ENCODE measurements around the gene LRRC32. TPM values are rescaled to one million over a fixed set of nuclear protein-coding genes. Genes with fewer than 3 reads are reported as not detected.
"Not testable (repeated sequence)": the region's sequence is repeated elsewhere in the genome, so short reads cannot be mapped to it uniquely, and the experiment has no call there.

LRRC32 gene
- total RNA-seq, 1 donor from 2014 or later: 6.8 TPM

DNA sequence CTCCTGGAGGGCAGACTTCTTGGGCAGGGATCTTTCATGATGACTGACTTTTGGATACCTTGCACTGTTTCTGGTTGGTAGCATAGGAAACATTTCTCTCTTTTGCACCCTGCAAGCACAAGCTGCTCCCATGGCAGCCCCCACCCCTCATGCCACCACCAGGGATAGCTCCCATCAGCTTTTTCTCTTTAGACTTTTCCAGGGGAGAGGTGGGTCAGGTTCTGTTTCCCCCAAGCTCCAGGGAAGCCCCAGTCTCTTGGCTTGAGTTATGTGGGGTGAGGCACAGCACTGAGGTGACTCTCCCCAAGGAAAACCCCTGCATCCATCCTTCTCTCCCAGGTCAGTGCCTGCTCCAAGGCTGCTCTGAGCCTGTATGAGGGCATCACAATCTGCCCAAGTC, 22.5 kb downstream of the LRRC32 start:
- no peak overlapping the region for H3K4me3 ChIP-seq (ENCODE audit: low read depth, low read length)
- H3K36me3 ChIP-seq (ENCODE audit: control insufficient read depth, insufficient read depth, low read length): no peaks in the 10 kb centered on the region
- TF ChIP-seq, protein P1, sequence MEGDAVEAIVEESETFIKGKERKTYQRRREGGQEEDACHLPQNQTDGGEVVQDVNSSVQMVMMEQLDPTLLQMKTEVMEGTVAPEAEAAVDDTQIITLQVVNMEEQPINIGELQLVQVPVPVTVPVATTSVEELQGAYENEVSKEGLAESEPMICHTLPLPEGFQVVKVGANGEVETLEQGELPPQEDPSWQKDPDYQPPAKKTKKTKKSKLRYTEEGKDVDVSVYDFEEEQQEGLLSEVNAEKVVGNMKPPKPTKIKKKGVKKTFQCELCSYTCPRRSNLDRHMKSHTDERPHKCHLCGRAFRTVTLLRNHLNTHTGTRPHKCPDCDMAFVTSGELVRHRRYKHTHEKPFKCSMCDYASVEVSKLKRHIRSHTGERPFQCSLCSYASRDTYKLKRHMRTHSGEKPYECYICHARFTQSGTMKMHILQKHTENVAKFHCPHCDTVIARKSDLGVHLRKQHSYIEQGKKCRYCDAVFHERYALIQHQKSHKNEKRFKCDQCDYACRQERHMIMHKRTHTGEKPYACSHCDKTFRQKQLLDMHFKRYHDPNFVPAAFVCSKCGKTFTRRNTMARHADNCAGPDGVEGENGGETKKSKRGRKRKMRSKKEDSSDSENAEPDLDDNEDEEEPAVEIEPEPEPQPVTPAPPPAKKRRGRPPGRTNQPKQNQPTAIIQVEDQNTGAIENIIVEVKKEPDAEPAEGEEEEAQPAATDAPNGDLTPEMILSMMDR (IDR thresholded peaks at IDR 0.05; ENCODE audit: insufficient read depth, low read length, poor library complexity, severe bottlenecking): no peak
- DNase-seq (ENCODE audit: low read depth): no peak
- peaks cover 11% of the 10 kb centered on the region for H3K27me3 ChIP-seq (ENCODE audit: control insufficient read depth, insufficient read depth, low read length)

DNA sequence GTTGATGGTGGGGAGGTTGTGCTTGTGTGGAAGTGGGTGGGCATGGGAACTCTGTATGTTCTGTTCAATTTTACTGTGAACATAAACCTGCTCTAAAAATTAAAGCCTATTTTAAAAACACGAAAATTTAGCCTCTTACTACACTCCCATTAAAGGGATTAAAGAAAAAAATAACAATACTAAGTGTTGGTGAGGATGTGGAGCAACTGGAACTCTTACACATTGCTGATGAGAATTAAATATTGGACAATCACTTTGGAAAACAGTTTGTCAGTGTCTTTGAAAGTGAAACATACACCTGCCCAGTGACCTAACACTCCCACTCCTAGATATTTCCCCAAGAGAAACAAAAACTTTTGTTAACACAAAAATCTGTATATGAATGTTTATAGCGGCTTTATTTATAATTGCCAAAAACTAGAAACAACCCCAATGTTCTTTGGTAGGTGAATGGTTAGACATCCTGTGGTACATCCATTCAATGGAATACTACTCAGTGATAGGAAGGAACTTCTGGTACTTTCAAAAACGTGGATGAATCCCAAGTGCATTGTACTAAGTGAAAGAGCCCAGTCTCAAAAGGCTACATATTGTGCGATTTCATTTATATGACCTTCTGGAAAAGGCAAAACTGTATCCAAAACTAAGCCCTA, 23.5 kb downstream of the LRRC32 start:
- DNase-seq (ENCODE audit: low read depth): no peak
- TF ChIP-seq, protein P1 (IDR thresholded peaks at IDR 0.05; ENCODE audit: insufficient read depth, low read length, poor library complexity, severe bottlenecking): no peak
- no peaks in the 10 kb centered on the region for H3K36me3 ChIP-seq (ENCODE audit: control insufficient read depth, insufficient read depth, low read length)
- peaks cover 15% of the 10 kb centered on the region for H3K27me3 ChIP-seq (ENCODE audit: control insufficient read depth, insufficient read depth, low read length)
- H3K4me3 ChIP-seq (ENCODE audit: low read depth, low read length): no peak overlapping the region

DNA sequence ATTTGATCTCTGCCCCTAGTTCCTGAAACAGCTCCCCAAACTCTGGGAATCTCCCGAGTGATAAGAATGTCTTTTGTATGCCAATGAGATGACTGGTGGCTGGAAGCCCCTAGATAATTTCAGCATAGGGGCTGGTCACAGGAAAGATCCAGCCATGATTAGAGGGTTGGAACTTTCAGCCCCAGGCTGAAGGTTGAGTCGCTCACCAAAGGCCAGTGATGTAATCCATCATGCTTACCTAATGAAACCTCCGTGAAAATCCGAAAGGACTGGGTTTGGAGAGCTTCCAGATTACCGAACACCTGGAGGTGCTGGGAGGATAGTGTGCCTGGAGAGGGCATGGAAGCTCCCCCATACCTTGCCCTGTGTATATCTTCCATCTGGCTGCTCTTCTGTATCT, 26.0 kb downstream of the LRRC32 start:
- no peak overlapping the region for H3K4me3 ChIP-seq (ENCODE audit: low read depth, low read length)
- peaks cover 14% of the 10 kb centered on the region for H3K27me3 ChIP-seq (ENCODE audit: control insufficient read depth, insufficient read depth, low read length)
- DNase-seq (ENCODE audit: low read depth): no peak
- TF ChIP-seq, protein P1 (IDR thresholded peaks at IDR 0.05; ENCODE audit: insufficient read depth, low read length, poor library complexity, severe bottlenecking): no peak
- H3K36me3 ChIP-seq (ENCODE audit: control insufficient read depth, insufficient read depth, low read length): no peaks in the 10 kb centered on the region

DNA sequence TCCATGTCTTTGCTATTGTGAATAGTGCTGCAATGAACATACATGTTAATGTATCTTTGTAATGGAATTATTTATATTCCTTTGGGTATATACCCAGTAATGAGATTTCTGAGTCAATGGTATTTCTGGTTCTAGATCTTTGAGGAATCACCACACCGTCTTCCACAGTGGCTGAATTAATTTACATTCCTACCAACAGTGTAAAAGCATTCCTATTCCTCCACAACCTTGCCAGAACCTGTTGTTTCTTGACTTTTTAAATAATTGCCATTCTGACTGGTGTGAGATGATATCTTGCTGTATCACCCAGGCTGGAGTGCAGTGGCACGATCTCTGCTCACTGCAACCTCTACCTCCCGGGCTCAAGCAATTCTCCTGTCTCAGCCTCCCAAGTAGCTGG, 26.8 kb downstream of the LRRC32 start:
- DNase-seq (ENCODE audit: low read depth); H3K36me3 ChIP-seq (ENCODE audit: control insufficient read depth, insufficient read depth, low read length); H3K4me3 ChIP-seq (ENCODE audit: low read depth, low read length): not testable (repeated sequence)
- peaks cover 16% of the 10 kb centered on the region for H3K27me3 ChIP-seq (ENCODE audit: control insufficient read depth, insufficient read depth, low read length)

DNA sequence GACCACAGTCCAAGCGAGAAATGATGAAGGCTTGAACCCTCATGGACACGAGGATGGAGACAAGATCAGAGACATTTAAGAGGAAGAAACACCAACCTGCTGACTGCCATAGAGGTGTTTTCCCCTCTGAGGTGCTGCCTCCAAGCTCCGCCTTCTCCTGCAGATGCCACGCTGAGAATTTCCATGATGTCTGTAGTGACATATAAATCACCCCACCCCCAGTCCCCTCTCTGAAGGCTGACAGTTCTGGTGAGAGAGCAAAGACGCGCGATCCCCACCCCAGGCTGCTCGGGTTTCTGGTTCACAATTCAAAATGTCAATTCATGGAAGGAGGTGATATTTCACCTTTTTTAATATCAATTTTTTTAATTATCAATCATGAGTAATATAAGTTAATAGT, 28.2 kb downstream of the LRRC32 start:
- TF ChIP-seq, protein P1 (IDR thresholded peaks at IDR 0.05; ENCODE audit: insufficient read depth, low read length, poor library complexity, severe bottlenecking): no peak
- peaks cover 15% of the 10 kb centered on the region for H3K27me3 ChIP-seq (ENCODE audit: control insufficient read depth, insufficient read depth, low read length)
- no peak overlapping the region for H3K4me3 ChIP-seq (ENCODE audit: low read depth, low read length)
- no peak for DNase-seq (ENCODE audit: low read depth)
- H3K36me3 ChIP-seq (ENCODE audit: control insufficient read depth, insufficient read depth, low read length): no peaks in the 10 kb centered on the region

DNA sequence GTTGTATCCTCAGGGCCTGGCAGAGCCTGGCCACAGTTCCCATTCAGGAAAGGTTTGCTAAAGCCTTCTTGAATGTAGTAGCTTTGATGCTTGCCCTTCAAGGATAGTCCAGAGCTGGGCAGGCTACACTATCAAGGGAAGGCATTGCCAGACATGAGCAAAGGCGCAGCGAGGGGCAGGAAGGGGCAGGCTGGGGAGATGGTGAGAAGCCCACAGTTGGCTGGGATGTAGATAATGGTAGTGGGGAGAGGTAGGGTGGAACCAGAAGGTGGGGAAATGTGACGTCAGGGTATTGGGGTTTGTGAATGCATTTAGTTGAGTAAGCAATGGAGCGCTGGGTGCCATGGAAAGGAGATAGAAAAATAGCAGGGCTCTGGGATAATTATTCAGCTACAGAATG, 28.6 kb downstream of the LRRC32 start:
- no peaks in the 10 kb centered on the region for H3K36me3 ChIP-seq (ENCODE audit: control insufficient read depth, insufficient read depth, low read length)
- H3K4me3 ChIP-seq (ENCODE audit: low read depth, low read length): no peak overlapping the region
- H3K27me3 ChIP-seq (ENCODE audit: control insufficient read depth, insufficient read depth, low read length): peaks cover 15% of the 10 kb centered on the region
- no peak for DNase-seq (ENCODE audit: low read depth)
- TF ChIP-seq, protein P1 (IDR thresholded peaks at IDR 0.05; ENCODE audit: insufficient read depth, low read length, poor library complexity, severe bottlenecking): no peak
